Activated effector memory CD4-positive, alpha-beta T cell treated with Interleukin-2 at 50 U/mL for 16 hours (primary cell): Measurements from ENCODE around the gene TCTN2.

Experiments used
- DNase-seq: peaks from one replicate; pipeline ENCODE4 v3.0.0-alpha.2; 2020

TCTN2 gene

DNA sequence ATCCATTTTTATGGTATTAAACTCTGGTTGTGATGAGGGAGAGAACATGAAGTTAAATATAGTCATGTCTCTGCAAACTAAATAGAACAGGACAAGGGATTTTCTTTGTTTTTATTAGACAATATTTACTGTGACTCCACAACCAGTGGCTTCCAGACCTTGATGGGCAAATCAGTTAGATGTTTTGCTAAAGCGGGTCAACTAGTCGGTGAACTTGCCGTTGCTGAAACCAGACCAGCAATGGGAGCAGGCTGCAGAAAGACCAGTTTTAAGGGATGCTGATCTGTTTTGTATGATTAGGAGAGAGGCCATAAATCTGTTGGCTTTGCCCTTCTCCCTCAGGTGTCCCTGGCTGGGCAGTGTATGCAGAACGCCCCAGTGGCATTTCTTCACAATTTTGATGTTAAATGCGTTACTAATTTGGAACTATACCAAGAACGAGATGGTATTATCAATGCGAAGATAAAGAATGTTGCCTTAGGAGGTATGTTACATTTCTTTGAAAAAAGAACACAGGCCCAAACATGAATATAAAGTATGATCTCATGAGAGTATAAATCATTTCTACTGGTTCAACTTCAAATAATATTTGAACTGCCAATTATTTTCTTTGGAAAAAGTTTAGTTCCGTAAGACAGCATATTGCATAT lies 19.4 kb downstream of the TCTN2 start:
- DNase-seq, result no peak

DNA sequence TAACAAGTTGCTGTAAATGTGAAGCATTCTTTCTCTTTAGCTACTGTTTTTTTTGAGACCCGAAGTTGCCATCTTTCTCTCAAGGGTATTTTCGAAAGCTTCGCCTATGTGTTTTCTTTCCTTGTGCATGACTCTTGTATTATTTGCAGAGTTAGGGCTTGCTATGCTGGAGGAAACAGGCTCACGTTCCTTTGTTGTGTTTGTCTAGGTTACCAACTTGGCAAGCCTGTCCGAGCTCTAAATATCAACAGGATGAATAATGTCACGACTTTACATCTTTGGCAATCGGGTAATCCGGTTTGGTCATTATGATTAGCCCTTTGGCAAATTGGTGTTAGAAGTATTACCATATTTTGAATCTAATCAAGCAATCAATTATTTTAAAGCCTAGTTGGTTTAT lies 25.3 kb downstream of the TCTN2 start:
- DNase-seq, result no peak

DNA sequence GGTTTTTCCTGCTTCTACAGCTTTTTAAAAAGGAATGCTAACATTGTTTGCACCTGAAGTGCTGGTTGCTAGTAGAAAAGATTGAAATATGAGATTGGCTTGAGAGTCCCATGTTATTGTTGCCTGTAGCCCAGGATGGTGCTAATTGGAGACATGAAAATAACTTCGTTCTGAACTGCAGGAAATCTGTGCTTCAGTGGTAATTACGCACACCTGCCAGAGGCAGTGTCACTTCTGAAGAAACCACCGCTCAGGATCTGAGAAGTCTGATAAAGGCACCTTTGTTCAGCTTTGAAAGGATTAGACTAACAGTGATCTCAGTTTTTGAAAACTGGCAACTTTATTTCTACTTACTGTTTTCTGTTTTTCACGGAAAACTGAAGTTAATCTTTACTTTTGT lies 25.7 kb downstream of the TCTN2 start:
- no peak for DNase-seq

DNA sequence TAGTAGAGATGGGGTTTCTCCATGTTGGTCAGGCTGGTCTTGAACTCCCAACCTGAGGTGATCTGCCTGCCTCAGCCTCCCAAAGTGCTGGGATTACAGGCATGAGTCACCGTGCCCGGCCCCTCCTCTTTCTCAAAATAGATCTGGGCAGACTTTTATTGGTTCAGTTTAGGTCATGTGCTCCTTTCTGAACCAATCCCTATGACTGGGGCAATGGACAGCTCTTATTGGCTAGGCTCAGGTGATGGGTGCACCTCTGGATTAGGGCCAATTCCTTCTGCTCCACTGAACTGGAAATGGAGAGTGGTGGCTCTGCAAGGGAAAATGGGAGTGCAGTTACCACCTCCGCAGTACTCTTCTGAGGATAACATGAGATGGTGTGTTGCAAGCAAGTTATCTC lies 35.0 kb downstream of the TCTN2 start:
- no peak for DNase-seq

DNA sequence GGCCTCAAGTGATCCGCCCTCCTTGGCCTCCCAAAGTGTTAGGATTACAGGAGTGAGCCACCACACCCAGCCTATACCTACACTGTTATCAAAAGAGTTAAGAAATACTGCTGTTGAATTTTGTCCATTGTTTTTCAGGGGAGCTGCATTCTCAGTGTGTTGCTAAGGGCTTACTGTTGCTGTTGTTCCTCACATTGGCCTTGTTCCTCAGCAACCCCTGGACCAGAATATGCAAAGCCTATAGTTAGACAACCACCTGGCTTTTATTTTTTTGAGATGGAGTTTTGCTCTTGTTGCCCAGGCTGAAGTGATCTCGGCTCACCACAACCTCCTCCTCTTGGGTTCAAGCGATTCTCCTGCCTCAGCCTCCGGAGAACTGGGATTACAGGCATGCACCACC lies 36.6 kb downstream of the TCTN2 start:
- no peak for DNase-seq

DNA sequence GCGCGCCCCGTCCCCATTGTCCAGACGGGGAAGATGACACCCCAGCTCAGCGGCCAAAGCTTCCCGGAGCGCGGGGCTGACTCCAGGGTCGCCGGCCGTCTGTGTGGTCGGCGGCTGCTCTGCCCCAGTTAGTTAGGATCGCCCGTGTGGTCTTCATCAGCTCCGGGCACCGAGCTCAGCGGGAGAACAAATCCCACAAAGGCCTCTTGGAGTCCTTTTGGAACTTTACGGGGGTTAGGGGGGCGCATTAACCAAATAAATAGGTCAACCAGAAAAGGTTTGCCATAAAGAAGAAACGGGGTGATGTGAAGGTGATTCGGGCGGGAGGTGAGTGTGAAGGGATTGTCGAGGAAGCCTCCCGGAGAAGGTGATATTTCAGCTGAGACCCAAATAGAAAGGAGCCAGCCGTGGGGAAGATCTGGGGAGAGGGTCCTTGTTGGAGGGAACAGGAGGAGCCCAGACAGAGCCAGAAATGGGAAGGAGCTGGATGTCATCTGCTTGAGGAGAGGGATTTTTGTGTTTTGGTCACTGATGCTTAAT lies 41.9 kb downstream of the TCTN2 start:
- DNase-seq, result peak; percentile 1

DNA sequence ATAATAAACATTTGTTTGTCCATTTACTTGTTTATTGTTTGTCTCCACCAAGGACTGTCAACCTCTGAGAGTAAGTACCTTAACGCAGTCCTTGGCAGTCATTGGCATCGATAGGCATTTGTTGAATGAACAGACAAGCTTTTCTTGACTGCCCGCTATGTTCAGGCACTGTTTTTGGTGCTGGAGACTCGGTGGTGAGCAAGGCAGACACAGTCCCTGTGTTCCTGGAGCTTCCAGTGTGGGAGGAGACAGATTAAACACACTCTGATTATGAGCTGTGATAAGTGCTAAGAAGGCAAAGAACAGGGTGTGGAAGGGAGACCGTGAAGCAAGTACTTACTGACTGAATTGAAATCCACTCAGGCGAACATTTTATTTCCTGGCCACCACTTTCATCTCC lies 42.5 kb downstream of the TCTN2 start:
- no peak for DNase-seq

DNA sequence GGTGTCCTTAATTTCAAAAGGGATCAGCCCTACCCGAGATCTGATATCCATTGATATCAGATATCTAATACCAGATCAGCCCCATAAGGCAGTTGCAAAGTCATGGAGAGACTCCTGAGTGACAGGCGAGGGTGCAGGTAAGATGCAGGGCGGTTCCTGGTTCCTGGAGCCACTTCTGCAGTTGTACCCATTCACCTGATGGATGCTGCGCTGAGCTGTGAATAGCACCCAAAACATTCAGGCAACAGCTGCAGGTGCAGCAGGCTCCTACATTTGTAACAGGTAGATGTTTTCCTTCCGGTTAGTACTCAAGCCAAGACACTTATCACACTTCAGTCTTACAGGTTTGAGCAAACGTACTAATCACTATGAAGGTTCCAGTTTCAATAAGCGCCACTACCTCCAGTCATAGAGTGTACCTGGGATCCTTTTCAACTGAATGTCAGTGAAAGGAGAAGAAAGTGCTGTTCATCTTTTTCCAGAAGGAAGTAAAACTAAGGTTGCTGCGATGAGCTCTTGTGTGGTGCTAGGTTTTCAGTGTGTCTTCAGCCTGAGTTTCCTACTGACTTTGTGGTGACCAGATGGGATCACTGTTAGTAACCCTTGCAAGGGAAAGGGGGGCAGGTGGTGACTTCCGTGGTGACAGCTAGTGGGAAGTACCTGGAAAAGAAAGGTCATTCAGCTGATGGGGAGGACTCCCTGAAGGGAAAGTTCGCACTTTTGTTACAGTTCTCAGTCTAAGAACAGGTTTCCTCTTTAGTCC lies 43.1 kb downstream of the TCTN2 start:
- DNase-seq, result no peak

DNA sequence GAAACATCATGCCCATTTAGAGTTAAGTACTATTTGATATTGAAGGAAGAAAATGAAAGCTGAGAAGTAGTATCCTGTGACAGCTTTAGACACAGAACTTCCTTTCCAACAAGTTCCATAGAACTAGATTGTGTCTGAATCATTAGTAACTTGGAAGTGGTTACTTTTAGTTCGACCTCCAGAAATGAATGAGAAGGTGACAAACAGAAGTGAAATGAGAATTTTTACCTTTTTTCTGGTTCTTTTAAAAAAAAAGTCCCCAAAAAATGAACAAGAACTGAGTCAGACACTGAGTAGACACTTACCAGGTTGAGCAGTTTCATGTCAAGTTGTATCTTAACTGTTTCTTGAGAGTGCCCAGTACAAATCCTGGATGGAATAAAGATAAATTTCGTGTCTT lies 44.3 kb downstream of the TCTN2 start:
- DNase-seq, result no peak

DNA sequence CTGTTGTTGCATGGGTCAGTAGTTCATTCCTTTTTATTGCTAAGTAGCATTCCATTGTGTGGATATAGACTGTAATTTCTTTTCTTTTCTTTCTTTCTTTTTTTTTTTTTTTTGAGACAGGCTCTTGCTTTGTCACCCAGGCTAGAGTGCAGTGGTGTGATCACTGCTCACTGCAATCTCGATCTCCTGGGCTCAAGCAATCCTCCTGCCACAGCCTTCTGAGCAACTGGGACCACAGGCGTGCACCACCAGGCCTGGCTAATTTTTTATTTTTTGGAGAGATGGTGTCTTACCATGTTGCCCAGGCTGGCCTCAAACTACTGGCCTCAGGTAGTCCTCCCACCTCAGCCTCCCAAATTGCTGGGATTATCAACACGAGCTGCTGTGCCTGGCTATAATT lies 46.4 kb downstream of the TCTN2 start:
- DNase-seq, result no peak

DNA sequence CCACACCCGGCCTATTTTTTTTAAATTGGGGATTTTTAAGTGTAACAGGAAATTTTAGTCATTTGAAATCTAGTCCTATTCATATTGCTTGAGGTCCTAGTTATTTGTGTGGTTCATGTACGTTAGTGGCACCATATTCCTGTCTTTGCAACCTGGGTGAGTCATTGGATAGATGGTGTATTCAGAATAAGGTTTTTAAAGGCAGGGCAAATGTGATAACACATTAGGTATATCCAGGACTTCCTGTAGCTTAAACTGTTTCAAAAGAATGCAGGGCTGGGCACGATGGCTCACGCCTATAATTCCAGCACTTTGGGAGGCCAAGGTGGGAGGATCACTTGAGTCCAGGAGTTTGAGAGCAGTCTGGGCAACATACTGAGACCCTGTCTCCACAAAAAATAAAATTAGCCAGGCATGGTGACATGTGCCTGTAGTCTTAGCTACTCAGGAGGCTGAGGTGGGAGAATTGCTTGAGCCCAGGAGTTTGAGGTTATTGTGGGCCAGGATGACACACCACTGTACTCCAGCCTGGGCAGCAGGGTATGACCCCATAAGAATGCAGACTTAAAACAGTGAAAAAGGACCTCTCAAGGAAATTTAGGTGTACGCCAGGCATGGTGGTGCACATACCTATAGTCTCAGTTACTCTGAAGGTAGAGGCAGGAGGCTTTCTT lies 49.4 kb downstream of the TCTN2 start:
- DNase-seq, result no peak

DNA sequence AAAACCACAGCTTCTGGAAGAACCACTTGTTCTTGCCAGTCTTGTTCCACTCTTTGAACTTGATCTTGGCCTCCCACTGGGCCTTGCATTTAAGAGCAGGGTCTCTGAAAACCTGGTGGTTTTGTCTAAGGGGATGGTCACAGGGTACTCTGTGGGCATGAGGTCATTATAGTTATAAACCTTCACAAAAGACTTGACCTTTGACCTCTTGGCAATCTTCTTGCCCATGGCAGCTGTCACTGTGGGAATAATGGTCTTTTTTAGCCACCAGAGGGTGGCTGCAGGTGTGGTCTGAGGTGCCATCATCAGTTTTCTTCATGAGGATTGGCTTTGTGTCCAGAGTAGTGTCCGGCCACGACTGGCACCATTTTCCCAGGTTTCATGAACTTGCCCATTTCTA lies 50.3 kb downstream of the TCTN2 start:
- no peak for DNase-seq

DNA sequence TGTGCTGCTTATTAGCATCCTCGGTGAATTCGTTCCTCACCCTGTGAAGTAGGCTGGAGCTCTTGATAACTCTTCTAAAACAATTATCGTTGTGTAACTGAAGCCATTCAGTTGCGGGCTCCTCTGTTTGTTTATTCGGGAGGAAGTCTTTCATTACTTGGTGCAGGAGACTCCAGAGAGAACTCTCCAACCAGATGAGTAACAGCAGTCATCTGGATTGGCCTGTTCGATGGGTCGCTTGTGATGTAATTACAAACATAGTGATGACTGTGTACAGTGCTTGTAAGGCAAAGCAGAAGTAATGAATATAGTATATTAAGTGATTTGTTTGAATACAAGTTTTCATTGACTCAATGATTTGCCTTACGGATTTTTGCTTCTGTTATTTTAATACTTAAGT lies 52.1 kb downstream of the TCTN2 start:
- DNase-seq, result no peak

DNA sequence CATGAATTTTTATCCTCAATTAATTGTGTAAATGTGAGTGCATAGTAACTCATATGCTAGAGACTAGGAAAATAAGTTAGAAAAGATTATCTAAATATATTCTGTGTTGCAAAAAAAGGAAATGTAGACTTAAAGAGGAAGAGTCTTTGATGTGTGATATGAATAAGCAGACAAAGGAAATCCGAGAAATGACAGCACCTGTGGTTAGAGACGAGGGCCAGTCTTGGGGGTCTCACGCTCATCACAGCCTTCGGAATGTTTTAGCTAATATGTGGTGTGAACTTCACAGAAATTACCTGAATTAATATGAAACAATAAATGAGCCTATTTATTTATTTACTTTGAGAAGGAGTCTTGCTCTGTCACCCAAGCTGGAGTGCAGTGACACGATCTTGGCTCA lies 52.9 kb downstream of the TCTN2 start:
- DNase-seq, result no peak

DNA sequence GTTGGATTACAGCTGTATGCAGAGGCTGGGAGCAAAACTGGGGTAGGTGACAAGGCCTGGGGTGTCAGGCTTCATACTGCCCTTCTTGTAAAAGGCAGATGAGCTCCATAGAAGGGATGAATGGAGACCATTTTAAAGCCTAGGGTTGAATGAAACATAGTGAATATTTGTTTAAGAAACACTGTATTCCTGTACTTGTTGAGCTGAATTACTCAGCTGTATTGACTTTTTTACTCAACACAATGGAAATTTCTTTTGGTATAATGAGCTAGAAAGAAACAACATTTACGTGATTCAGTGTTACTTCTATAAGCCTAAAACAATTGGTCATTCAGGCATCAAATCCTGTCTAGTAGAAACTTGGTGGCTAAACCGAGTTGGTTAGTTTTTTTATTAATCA lies 55.3 kb downstream of the TCTN2 start:
- DNase-seq, result no peak

DNA sequence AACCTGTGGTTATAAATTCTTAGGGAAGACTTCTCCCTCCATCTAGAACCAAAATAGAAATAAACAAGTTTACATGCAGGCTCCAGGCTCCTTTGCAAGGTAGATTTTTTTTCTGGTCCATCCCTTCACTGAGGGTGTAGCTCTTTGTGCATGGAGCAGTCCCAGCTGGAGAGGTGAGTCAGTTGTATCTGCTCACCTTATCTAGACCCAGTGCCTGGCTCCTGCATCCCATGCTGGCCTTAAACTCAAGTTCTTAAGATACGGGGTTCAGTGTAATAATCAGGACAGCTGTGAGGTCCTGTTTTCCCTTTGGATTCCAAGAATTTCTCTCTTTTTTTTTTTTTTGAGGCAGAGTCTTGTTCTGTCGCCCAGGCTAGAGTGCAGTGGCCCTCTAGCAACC lies 56.0 kb downstream of the TCTN2 start:
- no peak for DNase-seq

DNA sequence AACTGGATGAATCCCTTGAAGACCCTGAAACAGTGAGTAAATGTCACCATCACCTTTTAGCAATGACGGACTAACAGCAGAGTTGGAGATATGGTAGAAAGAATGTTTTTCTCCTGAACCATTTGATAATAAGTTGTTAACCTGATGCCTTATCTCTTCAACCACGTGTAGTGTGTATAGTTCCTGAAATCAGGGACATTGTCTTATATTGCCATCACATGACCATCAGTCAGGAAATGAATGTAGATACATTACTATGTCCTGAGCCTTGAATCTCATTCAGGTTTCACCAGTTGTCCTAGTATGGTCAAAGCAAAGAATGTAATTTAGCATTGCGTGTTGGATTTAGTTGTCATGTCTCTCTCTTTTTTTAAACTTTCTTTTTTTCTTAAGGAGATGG lies 57.0 kb downstream of the TCTN2 start:
- no peak for DNase-seq

DNA sequence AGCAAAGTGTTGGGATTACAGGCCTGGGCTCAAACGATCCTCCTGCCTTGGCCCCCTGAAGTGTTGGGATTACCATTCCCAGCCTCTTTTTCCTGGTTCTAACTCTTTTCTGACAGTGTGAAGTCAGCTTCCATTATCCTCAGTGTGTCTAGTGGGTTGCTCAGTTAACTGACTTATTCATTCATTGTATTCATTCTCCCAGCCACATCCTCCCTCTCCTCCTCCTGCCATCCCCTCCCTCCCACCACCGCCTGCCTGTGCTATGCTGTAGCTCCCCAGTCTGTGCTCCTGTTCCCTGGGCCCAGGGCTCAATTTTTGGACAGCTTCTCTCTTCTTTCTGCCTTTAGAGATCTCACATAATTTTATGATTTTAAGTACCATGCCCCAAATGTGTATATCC lies 60.7 kb downstream of the TCTN2 start:
- DNase-seq, result no peak

DNA sequence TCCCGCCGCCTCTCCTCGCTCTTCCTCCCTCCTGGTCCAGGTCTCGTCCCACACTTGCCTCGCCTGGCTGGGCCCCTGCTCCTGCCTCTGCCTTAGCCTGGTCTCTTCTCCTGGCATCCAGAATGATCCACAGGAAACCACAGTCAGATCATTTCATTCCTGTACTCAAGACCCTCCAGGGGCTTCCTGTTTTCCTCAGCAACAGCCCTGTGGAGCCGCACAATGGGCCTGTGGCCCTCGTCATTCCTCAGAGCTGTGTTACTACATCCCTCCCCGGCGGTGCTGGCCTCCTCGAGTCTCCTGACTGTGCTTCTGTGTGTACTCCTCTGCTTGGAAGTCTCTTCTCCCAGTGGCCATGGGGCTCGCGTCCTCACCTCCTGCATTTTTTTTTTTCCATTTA lies 61.3 kb downstream of the TCTN2 start:
- no peak for DNase-seq

DNA sequence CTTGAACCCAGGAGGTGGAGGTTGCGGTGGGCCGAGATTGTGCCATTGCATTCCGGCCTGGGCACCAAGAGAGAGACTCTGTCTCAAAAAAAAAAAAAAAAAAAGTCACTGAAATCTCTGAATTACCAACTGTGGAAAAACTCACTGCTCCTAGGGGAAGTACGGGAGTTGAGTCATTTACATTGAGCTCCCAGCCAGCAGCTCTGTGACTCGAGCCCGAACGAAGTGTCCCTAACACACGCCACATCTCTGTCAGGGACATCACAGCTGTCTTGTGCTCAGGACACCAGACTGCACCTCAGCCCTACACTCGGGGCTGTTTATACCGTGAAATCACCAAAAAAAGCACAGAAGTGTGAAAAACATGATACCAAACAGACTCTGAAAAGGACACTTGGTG lies 62.3 kb downstream of the TCTN2 start:
- no peak for DNase-seq

DNA sequence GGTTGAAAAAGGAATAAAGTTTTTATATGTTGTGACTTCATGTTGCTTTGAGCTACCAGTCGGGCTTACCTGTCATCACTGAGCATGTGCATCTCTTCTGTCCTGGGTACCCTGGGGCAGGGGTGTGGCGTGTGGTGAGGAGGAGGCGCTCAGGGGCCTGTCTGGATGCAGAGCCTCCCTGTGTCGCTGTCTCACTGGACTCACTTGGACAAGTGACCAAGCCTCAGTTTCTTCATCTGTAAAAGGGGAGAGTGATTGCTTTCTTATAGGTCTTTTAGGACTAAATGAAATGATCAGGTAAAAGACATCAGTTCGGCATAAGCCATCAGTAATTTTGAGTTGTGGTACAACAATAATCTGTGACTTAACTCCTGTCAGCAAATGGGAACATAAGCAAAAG lies 63.4 kb downstream of the TCTN2 start:
- no peak for DNase-seq

DNA sequence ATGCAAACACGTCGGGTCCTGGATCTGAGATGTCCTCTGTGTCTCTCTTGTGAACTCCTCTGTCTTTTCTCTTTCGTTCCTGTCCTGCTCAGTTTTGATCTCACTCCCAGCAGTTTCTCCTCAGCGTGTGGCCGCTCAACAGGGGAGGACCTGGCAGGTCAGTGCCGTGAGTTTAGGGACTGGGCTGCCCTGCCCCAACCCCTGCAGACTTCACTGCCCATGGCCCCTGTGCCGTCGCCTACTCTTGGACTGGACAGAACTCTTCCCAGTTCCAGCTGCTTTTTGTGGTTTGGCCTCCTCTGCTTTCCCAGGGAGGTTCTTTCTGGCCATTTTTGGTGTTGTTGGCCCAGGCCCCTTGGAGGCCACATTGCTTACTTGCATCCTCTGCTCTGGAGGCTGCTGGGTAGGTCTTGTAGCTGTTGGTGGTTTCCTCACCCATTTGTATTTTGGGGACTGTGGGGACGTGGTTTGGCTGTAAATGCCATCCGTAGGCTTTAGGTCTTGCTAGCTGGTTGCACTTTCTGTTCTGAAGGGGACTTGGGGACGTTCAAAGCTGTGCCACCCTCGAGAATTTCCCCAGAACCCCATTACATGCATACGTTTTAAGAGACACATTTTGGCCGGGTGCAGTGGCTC lies 71.1 kb downstream of the TCTN2 start:
- no peak for DNase-seq

DNA sequence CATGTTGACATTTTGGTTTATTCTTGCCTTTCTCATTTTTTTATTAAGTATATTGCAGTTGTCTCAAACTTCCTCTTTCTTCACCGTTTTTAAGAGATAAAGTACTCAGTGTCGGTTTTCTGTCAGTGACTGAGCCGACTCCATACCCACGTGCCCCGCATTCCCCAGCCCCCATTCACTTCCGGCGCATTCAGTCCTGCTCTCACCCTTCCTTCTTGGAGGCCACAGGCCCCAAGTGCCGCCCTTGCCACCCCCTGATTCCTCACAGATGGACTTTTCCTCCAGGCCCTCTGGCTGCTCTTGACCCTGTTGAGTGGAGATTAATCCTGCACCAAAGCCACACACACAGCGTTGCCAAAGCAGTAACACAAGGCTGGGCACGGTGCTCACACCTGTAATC lies 72.1 kb downstream of the TCTN2 start:
- no peak for DNase-seq

DNA sequence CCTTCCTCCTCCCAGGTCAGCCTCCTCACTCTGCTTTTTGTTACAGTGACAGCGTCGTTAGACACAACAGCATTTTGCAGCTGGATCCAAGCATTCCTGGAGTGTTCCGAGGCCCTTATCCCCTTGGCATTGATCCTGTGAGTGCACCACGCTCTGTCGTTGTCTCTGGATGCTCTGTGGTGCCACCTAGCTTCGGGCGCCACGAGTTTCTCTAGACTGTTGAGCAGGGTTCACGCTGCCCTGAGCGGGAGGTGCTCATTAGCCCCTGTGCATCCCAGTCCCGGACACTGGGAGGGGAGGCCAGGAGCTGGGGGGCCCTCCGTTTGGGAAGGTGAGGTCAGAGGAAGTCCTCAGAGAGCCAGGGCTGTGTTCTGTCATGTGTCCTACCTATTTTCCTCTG lies 73.9 kb downstream of the TCTN2 start:
- DNase-seq, result no peak
